ENCODE measurements around the gene SPATA46. TPM values are rescaled to one million over a fixed set of nuclear protein-coding genes. Genes with fewer than 3 reads are reported as not detected.
A peak's percentile ranks its signal among the peaks of the same experiment; 100 is the strongest.

Gene SPATA46
- total RNA-seq, 1 donor from 2014 or later: not detected

DNA sequence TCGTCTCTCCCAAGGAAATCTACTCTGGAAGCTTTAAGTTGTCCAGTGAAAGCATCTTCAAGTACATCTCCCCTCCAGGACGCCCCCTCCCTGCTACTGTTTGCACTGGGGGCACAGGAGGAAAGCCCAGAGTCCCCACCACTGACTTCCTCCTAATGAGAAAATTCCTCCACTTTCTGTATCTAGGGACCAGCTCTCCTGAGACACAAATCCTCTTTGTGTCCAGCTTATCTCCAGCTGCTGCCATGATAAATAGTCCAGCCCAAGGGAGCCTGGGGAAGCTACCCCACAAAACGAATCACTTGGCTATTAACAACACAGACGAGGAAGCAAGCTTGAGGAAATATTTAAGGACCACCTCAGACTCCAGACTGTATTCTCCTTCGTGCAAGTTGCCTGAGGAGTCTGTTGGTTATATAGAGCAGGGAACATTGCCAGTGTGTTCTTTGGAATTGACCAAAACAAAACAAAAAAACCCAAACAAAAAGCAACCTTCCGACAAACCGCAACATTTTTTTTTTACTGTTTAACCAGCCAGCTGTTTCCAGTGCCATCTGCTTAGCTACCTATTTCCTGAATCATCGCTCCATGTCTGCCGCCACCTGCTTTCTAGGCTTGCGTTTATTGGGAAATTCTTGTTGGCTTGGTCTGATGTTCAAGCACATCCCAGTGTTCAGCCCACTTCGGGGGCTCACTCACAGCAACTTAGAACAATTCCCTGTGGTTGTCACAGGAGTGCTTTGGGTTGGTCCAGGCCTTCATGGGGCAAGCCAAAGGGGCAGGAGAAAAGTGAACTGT lies 12.6 kb upstream of the SPATA46 start:
- H3K36me3 Mint-ChIP-seq (ENCODE audit: low read depth, unreplicated experiment): peaks cover 5% of the 10 kb centered on the region
- H3K36me3 ChIP-seq (ENCODE audit: insufficient read depth, low read length): no peaks in the 10 kb centered on the region
- H3K79me2 ChIP-seq (ENCODE audit: insufficient read depth, low read length): no peaks in the 10 kb centered on the region
- peaks cover 1% of the 10 kb centered on the region for H3K9me3 Mint-ChIP-seq (ENCODE audit: unreplicated experiment)
- H3K9ac ChIP-seq (ENCODE audit: low read length): no peak overlapping the region
- peaks cover 12% of the 10 kb centered on the region for H3K4me1 Mint-ChIP-seq (ENCODE audit: low read depth, unreplicated experiment)
- no peaks in the 10 kb centered on the region for H3K9me3 ChIP-seq (ENCODE audit: insufficient read depth, low read depth, low read length)
- no peak overlapping the region for H2AFZ ChIP-seq (ENCODE audit: low read depth, low read length)
- peaks cover 8% of the 10 kb centered on the region for H3K27me3 Mint-ChIP-seq (ENCODE audit: low read depth, unreplicated experiment)
- H3K27me3 ChIP-seq (ENCODE audit: insufficient read depth, low read length): no peaks in the 10 kb centered on the region
- no peak overlapping the region for H3K27ac ChIP-seq (ENCODE audit: low read depth, low read length)
- no peak overlapping the region for H3K27ac Mint-ChIP-seq (ENCODE audit: unreplicated experiment)
- no peak overlapping the region for H3K4me3 Mint-ChIP-seq (ENCODE audit: unreplicated experiment)
- H3K4me1 ChIP-seq (ENCODE audit: insufficient read depth, low read length): peaks cover 13% of the 10 kb centered on the region
- peak; percentile 73 for DNase-seq (ENCODE audit: low read depth)
- H4K20me1 ChIP-seq (ENCODE audit: insufficient read depth, low read length): no peaks in the 10 kb centered on the region
- peak overlapping the region; percentile 48 for H3K4me2 ChIP-seq (ENCODE audit: low read length)
- no peak overlapping the region for H3K4me3 ChIP-seq (ENCODE audit: insufficient read depth, low read depth, low read length)
- no peak for TF ChIP-seq EZH2 (IDR thresholded peaks at IDR 0.05; ENCODE audit: insufficient read depth, low read length)
- TF ChIP-seq, protein P1, sequence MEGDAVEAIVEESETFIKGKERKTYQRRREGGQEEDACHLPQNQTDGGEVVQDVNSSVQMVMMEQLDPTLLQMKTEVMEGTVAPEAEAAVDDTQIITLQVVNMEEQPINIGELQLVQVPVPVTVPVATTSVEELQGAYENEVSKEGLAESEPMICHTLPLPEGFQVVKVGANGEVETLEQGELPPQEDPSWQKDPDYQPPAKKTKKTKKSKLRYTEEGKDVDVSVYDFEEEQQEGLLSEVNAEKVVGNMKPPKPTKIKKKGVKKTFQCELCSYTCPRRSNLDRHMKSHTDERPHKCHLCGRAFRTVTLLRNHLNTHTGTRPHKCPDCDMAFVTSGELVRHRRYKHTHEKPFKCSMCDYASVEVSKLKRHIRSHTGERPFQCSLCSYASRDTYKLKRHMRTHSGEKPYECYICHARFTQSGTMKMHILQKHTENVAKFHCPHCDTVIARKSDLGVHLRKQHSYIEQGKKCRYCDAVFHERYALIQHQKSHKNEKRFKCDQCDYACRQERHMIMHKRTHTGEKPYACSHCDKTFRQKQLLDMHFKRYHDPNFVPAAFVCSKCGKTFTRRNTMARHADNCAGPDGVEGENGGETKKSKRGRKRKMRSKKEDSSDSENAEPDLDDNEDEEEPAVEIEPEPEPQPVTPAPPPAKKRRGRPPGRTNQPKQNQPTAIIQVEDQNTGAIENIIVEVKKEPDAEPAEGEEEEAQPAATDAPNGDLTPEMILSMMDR (IDR thresholded peaks at IDR 0.05; ENCODE audit: insufficient read depth, low read depth, low read length): no peak
- FAIRE-seq: no peak

GRCh38 chr1:162388615-162389014 lies 12.0 kb upstream of the SPATA46 start:
- Histone ChIP-seq H4K20me1 (ENCODE audit: insufficient read depth, low read length) (no peaks in the 10 kb centered on the region), H3K4me2 (ENCODE audit: low read length) (peak overlapping the region; percentile 48), H3K9ac (ENCODE audit: low read length) (no peak overlapping the region), H3K27ac (ENCODE audit: low read depth, low read length) (no peak overlapping the region), H3K4me1 (ENCODE audit: insufficient read depth, low read length) (peaks cover 13% of the 10 kb centered on the region), H3K9me3 (ENCODE audit: insufficient read depth, low read depth, low read length) (no peaks in the 10 kb centered on the region), H3K36me3 (ENCODE audit: insufficient read depth, low read length) (no peaks in the 10 kb centered on the region), H2AFZ (ENCODE audit: low read depth, low read length) (no peak overlapping the region), H3K4me3 (ENCODE audit: insufficient read depth, low read depth, low read length) (no peak overlapping the region), H3K27me3 (ENCODE audit: insufficient read depth, low read length) (no peaks in the 10 kb centered on the region), H3K79me2 (ENCODE audit: insufficient read depth, low read length) (no peaks in the 10 kb centered on the region)
- Mint-ChIP-seq H3K27me3 (ENCODE audit: low read depth, unreplicated experiment) (peaks cover 9% of the 10 kb centered on the region), H3K4me3 (ENCODE audit: unreplicated experiment) (no peak overlapping the region), H3K4me1 (ENCODE audit: low read depth, unreplicated experiment) (peaks cover 12% of the 10 kb centered on the region), H3K36me3 (ENCODE audit: low read depth, unreplicated experiment) (peaks cover 5% of the 10 kb centered on the region), H3K9me3 (ENCODE audit: unreplicated experiment) (peaks cover 1% of the 10 kb centered on the region), H3K27ac (ENCODE audit: unreplicated experiment) (no peak overlapping the region)
- no peak for DNase-seq (ENCODE audit: low read depth)
- no peak for FAIRE-seq
- TF ChIP-seq EZH2 (IDR thresholded peaks at IDR 0.05; ENCODE audit: insufficient read depth, low read length): no peak
- TF ChIP-seq, protein P1 (IDR thresholded peaks at IDR 0.05; ENCODE audit: insufficient read depth, low read depth, low read length): no peak

- no peak overlapping the region for H3K4me3 ChIP-seq (ENCODE audit: insufficient read depth, low read depth, low read length)
- H3K36me3 ChIP-seq (ENCODE audit: insufficient read depth, low read length): no peaks in the 10 kb centered on the region
- no peaks in the 10 kb centered on the region for H3K9me3 ChIP-seq (ENCODE audit: insufficient read depth, low read depth, low read length)
- peaks cover 1% of the 10 kb centered on the region for H3K9me3 Mint-ChIP-seq (ENCODE audit: unreplicated experiment)
- no peaks in the 10 kb centered on the region for H4K20me1 ChIP-seq (ENCODE audit: insufficient read depth, low read length)
- H3K27ac Mint-ChIP-seq (ENCODE audit: unreplicated experiment): no peak overlapping the region
- H2AFZ ChIP-seq (ENCODE audit: low read depth, low read length): no peak overlapping the region
- peaks cover 6% of the 10 kb centered on the region for H3K36me3 Mint-ChIP-seq (ENCODE audit: low read depth, unreplicated experiment)
- DNase-seq (ENCODE audit: low read depth) (no peak), FAIRE-seq (no peak)
- TF ChIP-seq, protein P1 (IDR thresholded peaks at IDR 0.05; ENCODE audit: insufficient read depth, low read depth, low read length): no peak
- TF ChIP-seq EZH2 (IDR thresholded peaks at IDR 0.05; ENCODE audit: insufficient read depth, low read length): no peak
- H3K4me3 Mint-ChIP-seq (ENCODE audit: unreplicated experiment): no peak overlapping the region
- H3K4me1 ChIP-seq (ENCODE audit: insufficient read depth, low read length): peaks cover 13% of the 10 kb centered on the region
- H3K27me3 ChIP-seq (ENCODE audit: insufficient read depth, low read length): no peaks in the 10 kb centered on the region
- H3K4me2 ChIP-seq (ENCODE audit: low read length): no peak overlapping the region
- no peaks in the 10 kb centered on the region for H3K79me2 ChIP-seq (ENCODE audit: insufficient read depth, low read length)
- peaks cover 9% of the 10 kb centered on the region for H3K27me3 Mint-ChIP-seq (ENCODE audit: low read depth, unreplicated experiment)
- no peak overlapping the region for H3K27ac ChIP-seq (ENCODE audit: low read depth, low read length)
- H3K4me1 Mint-ChIP-seq (ENCODE audit: low read depth, unreplicated experiment): peaks cover 12% of the 10 kb centered on the region
- no peak overlapping the region for H3K9ac ChIP-seq (ENCODE audit: low read length)
These were observed 11.5 kb upstream of the SPATA46 start for GRCh38 chr1:162388083-162388594.
